Measurements from ENCODE around the gene IMMP2L.

The IMMP2L gene

DNA sequence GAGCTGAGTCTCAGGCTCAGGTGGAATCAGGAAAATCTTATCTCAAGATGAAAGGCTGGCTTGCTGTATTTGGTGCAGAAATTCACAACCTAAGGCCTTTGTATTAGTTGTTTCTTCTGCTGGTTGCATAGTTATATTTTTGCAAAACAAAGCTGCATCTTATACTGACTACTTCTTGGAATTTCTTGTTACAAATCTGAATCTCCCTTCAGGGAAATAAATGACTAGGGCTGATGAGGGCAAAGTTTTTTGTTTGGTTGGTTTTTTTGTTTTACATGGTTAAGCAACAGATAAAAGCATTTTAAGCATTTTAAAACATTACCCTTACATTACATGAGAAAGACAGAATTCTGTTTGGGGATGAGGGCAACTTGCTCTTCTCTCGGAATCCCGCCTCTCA, 485.3 kb downstream of the IMMP2L start:
- H3K79me2 ChIP-seq (ENCODE audit: insufficient read depth, low read length): no peaks in the 10 kb centered on the region
- no peaks in the 10 kb centered on the region for H3K36me3 ChIP-seq (ENCODE audit: low read length)
- no peak overlapping the region for H2AFZ ChIP-seq (ENCODE audit: low read depth, low read length, severe bottlenecking)
- no peaks in the 10 kb centered on the region for H3K9me3 ChIP-seq (ENCODE audit: insufficient read depth, low read length)
- H3K9ac ChIP-seq (ENCODE audit: low read length): no peak overlapping the region
- H3K27ac ChIP-seq (ENCODE audit: low read depth, low read length): no peak overlapping the region
- no peaks in the 10 kb centered on the region for H4K20me1 ChIP-seq (ENCODE audit: low read depth, low read length)
- no peaks in the 10 kb centered on the region for H3K27me3 ChIP-seq (ENCODE audit: low read length)
- no peak for TF ChIP-seq EZH2phosphoT487 (conservative IDR thresholded peaks at IDR 0.05; ENCODE audit: low read length)
- TF ChIP-seq, protein P1, sequence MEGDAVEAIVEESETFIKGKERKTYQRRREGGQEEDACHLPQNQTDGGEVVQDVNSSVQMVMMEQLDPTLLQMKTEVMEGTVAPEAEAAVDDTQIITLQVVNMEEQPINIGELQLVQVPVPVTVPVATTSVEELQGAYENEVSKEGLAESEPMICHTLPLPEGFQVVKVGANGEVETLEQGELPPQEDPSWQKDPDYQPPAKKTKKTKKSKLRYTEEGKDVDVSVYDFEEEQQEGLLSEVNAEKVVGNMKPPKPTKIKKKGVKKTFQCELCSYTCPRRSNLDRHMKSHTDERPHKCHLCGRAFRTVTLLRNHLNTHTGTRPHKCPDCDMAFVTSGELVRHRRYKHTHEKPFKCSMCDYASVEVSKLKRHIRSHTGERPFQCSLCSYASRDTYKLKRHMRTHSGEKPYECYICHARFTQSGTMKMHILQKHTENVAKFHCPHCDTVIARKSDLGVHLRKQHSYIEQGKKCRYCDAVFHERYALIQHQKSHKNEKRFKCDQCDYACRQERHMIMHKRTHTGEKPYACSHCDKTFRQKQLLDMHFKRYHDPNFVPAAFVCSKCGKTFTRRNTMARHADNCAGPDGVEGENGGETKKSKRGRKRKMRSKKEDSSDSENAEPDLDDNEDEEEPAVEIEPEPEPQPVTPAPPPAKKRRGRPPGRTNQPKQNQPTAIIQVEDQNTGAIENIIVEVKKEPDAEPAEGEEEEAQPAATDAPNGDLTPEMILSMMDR (IDR thresholded peaks at IDR 0.05; ENCODE audit: insufficient read depth, low read length, poor library complexity, severe bottlenecking): no peak
- H3F3A ChIP-seq (ENCODE audit: insufficient read depth): peaks cover 2% of the 10 kb centered on the region; the same call in 1 of the 2 replicates
- no peak overlapping the region for H3K4me3 ChIP-seq (ENCODE audit: insufficient read depth, low read length, poor library complexity, severe bottlenecking)
- H3K9me2 ChIP-seq (replicated peaks; ENCODE audit: insufficient read depth, low read length): no peaks in the 10 kb centered on the region
- H3K4me2 ChIP-seq (ENCODE audit: low read depth, low read length, poor library complexity, severe bottlenecking): no peak overlapping the region

DNA sequence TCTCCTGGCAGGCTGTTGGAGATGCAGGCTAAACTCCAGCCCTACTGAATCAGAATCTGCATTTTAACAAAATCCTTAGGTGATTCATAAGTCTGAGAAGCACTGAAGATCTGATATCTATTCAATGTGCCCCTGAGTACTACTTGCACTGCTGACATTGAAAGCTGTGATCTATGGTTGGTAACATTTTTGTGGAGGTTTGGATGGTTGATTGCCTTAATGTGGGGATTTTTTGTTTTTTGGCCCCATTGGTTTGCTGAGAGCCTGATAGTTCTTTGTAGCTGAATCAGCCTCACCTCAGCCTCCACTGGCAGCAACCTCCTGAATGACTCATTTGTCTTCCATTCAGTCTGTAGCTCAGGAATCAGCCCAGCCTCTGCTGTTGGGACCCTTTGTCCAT, 486.1 kb downstream of the IMMP2L start:
- Histone ChIP-seq H3K36me3 (ENCODE audit: low read length) (no peaks in the 10 kb centered on the region), H3K4me2 (ENCODE audit: low read depth, low read length, poor library complexity, severe bottlenecking) (no peak overlapping the region), H3F3A (ENCODE audit: insufficient read depth) (peaks cover 2% of the 10 kb centered on the region; the same call in 1 of the 2 replicates), H4K20me1 (ENCODE audit: low read depth, low read length) (no peaks in the 10 kb centered on the region), H3K27me3 (ENCODE audit: low read length) (no peaks in the 10 kb centered on the region), H3K79me2 (ENCODE audit: insufficient read depth, low read length) (no peaks in the 10 kb centered on the region), H3K4me3 (ENCODE audit: insufficient read depth, low read length, poor library complexity, severe bottlenecking) (no peak overlapping the region), H3K9me3 (ENCODE audit: insufficient read depth, low read length) (no peaks in the 10 kb centered on the region), H2AFZ (ENCODE audit: low read depth, low read length, severe bottlenecking) (no peak overlapping the region), H3K9ac (ENCODE audit: low read length) (no peak overlapping the region), H3K9me2 (replicated peaks; ENCODE audit: insufficient read depth, low read length) (no peaks in the 10 kb centered on the region), H3K27ac (ENCODE audit: low read depth, low read length) (no peak overlapping the region)
- TF ChIP-seq, protein P1 (IDR thresholded peaks at IDR 0.05; ENCODE audit: insufficient read depth, low read length, poor library complexity, severe bottlenecking): no peak
- no peak for TF ChIP-seq EZH2phosphoT487 (conservative IDR thresholded peaks at IDR 0.05; ENCODE audit: low read length)

DNA sequence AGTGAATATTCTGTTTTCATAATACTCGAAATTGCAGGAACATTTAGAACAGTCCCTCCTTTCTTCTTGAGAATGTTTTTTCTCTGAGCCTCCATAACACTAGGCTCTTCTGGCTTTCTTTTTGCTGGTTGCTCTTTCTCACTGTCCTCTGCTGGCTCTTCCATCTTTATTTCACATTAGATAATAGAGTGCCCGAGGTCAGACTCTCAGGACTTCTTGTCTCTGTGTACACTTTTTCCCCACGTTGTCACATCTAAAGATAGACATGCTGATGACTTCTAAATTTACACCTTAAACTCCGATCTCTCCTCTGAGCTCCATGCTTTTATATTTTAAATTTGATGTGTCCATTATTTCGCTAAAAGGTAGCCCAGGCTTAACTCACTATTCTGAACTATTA, 486.8 kb downstream of the IMMP2L start:
- Histone ChIP-seq H3K4me2 (ENCODE audit: low read depth, low read length, poor library complexity, severe bottlenecking) (no peak overlapping the region), H3K36me3 (ENCODE audit: low read length) (no peaks in the 10 kb centered on the region)
- TF ChIP-seq, protein P1 (IDR thresholded peaks at IDR 0.05; ENCODE audit: insufficient read depth, low read length, poor library complexity, severe bottlenecking): no peak
- no peak for TF ChIP-seq EZH2phosphoT487 (conservative IDR thresholded peaks at IDR 0.05; ENCODE audit: low read length)

More for the DNA sequence above, 486.8 kb downstream of the IMMP2L start:
- Histone ChIP-seq H2AFZ (ENCODE audit: low read depth, low read length, severe bottlenecking) (no peak overlapping the region), H3K27me3 (ENCODE audit: low read length) (no peaks in the 10 kb centered on the region), H3K9ac (ENCODE audit: low read length) (no peak overlapping the region), H3K27ac (ENCODE audit: low read depth, low read length) (no peak overlapping the region), H3K9me3 (ENCODE audit: insufficient read depth, low read length) (no peaks in the 10 kb centered on the region), H3K79me2 (ENCODE audit: insufficient read depth, low read length) (no peaks in the 10 kb centered on the region), H4K20me1 (ENCODE audit: low read depth, low read length) (no peaks in the 10 kb centered on the region), H3K4me3 (ENCODE audit: insufficient read depth, low read length, poor library complexity, severe bottlenecking) (no peak overlapping the region), H3F3A (ENCODE audit: insufficient read depth) (peaks cover 2% of the 10 kb centered on the region; the same call in 1 of the 2 replicates), H3K9me2 (replicated peaks; ENCODE audit: insufficient read depth, low read length) (no peaks in the 10 kb centered on the region)

Data from SU-DHL-6 (cell line).